ENCODE data around the gene OR6J1.
"Not testable (repeated sequence)": the region's sequence is repeated elsewhere in the genome, so short reads cannot be mapped to it uniquely, and the experiment has no call there.

Gene OR6J1

GRCh38 chr14:22650046-22650739 is 6.0 kb upstream of the OR6J1 start:
- no peak for DNase-seq

GRCh38 chr14:22648506-22648905 is 4.4 kb upstream of the OR6J1 start:
- DNase-seq = no peak

DNA sequence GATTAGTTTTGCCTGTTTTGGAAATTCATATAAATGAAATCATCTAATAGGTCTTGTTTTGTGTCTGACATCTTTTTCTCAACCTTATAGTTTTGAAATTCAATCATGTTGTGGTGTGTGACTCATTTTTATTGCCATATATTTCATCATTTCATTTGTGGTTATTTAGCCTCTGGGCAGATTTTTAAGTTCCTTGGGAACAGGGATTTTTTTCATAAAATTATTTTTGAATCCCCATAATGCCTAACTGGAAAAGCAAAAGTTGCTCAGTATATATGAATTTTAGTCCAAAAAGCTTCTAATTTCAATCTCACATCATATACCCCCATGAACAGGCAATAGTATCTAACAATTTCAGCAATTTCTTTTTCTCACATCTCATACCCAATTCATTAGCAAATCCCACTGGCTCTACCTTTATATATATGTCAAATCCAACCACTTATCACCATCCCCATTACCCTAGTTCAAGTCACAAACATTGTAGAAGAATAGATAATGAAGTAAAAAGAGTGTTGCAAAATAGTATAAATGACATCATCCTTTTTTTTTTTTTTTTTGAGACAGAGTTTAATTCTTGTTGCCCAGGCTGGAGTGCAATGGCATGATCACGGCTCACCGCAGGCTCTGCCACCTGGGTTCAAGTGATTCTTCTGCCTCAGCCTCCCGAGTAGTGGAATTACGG is 2.6 kb upstream of the OR6J1 start:
- no peak for DNase-seq

DNA sequence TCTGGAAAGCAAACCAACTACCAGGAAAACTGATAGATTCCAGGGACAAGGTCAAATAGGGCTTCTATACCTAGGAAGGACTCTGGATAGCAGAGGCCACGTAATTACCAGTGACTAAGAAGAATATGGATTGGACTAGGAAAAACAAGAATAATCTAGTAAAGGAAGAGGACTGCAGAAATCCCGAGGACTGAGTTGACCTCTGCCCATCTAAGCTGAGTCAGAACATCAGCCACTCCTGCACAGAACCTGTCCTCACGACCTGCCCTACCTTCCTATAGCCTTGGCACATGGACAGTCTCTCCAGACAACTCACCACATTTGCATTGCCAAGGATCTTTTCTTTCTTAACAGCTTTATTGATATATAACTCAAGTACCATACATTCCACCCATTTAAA is 2.3 kb downstream of the OR6J1 start:
- DNase-seq = no peak

DNA sequence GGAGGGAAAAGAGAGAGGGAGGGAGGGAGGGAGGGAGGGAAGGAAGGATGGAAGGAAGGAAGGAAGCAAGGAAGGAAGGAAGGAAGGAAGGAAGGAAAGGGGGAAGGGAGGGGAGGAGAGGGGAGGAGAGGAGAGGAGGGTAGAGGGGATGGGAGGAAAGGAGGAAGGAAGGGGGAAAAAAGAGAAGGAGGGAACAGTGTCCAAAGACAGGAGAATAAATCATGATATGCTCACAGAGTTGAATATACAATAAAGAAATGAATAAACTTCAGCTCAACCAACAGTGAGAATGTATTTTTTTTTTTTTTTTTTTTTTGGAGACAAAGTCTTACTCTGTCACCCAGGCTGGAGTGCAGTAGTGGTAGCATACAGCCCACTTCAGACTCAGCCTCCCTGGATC is 4.0 kb downstream of the OR6J1 start:
- DNase-seq = no peak

DNA sequence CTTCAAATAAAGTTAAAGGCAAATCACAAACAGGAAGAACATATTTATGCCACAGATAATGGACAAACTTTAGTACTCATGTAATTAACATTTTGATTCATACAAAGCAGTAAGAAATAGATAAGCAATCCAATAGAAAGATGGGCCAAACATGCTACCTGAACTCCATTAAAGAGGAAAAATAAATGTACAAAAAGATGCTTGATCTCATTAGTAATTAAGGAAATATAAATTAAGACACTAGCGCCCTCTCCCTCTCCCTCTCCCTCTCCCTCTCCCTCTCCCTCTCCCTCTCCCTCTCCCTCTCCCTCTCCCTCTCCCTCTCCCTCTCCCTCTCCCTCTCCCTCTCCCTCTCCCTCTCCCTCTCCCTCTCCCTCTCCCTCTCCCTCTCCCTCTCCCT is 8.2 kb downstream of the OR6J1 start:
- DNase-seq = not testable (repeated sequence)

DNA sequence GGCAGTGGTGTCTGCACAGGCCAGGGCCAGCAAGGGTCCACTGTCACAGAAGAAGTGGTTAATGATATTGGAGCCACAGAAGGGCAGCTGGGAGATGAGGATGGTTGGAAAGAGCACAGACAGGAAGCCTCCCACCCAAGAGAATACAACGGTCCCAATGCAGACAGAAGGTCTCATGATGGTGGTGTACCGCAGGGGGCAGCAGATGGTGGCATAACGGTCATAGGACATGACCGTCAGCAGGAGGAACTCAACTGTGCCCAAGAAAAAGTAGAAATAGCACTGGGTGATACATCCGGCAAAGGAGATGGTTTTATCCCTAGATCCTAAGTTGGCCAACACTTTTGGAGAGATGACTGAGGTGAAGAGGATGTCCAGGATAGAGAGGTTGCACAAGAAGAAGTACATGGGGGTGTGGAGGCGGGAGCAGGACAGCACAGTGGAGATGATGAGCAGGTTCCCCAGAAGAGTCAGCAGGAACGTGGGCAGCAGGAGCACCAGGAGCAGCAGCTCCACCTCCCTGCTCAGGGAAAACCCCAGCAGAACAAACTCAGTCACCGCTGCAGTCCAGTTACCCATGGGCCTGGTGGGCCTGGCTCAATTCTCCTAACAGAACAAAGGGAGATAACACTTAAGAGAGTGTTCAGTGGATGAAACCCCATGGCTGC is 9.8 kb downstream of the OR6J1 start:
- DNase-seq = no peak

GRCh38 chr14:22630486-22630885 is 13.7 kb downstream of the OR6J1 start:
- no peak for DNase-seq

GRCh38 chr14:22630066-22630465 is 14.1 kb downstream of the OR6J1 start:
- no peak for DNase-seq

DNA sequence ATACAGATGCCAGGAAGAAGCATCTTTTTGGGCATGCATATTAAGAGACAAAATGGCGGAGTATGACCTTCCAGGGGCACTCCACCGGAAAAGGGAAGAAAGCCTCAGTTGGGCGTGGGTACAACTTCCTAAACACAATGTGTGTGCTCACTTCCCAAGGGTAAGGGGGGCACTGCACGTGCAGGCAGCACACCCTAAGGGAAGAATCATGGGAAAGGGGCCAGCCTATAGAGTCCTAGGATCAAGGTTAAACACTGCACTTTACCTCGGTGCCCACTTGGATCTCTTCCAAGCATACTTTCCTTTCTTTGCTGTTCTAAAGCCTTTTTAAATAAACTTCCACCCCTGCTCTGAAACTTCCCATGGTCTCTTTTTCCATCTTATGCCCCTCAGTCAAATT is 14.8 kb downstream of the OR6J1 start:
- DNase-seq = no peak

- no peak for DNase-seq
Measured at GRCh38 chr14:22627506-22628263, 16.5 kb downstream of the OR6J1 start.

DNA sequence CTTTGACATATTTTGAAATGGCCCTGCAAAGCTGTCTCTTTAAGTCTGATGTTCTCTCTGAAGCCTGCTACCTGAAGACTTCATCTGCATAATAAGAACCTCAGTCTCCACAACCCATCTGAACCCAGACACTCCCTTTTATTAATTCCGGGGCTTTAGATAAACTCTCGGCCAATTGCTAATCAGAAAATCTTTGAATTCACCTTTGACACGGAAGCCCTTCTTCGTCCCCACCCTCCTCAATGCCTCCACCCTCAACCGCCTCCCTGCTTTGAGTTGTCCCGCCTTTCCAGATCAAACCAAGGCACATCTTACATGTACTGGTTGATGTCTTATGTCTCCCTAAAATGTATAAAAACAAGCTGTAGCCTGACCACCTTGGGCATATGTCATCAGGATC is 17.6 kb downstream of the OR6J1 start:
- no peak for DNase-seq

DNA sequence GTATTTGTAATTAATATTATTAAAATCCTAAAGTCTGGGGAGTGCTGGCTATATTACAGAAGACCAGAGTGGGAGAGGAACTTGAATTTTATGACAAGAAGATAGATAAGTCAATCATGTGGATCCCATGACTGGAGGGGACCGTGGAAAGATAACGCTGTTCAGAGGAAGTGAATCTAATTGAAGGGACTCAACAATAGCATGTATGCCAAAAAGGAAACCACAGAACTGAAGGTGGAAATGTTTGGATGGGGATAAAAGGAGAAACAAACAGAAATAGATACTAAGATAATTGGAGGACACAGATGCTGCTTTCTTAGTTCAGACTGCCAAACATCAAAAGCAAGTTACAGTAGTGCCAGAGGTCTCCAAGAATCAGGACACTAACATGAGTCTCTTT is 21.1 kb downstream of the OR6J1 start:
- DNase-seq = no peak

DNA sequence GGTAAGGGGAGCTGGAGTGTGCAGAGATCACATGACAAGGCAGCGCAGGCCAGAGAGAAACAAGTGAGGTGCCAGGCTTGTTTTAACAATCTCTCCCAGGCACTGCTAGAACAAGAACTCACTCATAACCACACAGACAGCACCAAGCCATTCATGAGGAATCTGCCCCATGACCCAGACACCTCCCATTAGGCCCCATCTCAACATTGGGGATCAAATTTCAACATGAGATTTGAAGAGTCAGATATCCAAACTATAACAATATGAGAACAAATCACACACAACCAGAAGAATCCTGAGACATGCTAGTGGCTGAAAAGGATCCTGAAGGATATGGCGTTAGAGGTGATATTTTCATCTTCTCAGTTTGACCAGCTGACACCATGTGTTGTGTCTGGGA is 21.9 kb downstream of the OR6J1 start:
- DNase-seq = no peak

DNA sequence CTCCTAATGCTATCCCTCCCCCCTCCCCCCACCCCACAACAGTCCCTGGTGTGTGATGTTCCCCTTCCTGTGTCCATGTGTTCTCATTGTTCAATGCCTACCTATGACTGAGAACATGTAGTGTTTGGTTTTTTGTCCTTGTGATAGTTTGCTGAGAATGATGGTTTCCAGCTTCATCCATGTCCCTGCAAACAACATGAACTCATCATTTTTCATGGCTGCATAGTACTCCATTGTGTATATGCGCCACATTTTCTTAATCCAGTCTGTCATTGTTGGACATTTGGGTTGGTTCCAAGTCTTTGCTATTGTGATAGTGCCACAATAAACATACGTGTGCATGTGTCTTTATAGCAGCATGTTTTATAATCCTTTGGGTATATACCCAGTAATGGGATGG is 28.4 kb downstream of the OR6J1 start:
- not testable (repeated sequence) for DNase-seq

DNA sequence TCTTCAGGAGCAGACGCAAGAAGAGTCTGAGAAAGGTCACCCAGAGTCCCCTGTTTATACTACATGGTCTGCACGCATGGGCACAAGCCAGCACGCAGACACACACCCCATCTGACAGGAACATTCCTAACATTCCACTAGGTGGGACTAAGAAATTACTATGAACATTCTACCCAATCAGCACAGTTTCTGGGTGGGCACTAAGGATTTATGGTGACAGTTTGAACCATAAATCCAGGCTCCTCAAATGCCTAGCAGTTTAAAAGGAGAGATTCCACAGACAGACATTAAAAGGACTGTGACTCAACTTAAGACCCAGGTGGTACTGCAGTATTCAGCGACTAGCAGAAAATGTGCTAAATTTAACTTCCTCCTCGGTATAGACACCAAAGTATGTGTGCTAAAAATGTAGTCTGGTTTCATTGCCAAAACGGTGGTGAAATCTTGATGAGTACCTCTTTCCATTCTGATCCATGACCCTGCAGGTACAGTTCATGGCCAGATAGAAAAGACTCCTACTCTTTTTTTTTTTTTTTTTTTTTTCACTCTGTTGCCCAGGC is 29.8 kb downstream of the OR6J1 start:
- DNase-seq = no peak

GRCh38 chr14:22613736-22614239 is 30.4 kb downstream of the OR6J1 start:
- no peak for DNase-seq

- DNase-seq = no peak
Measured at GRCh38 chr14:22613106-22613695, 31.0 kb downstream of the OR6J1 start.

- no peak for DNase-seq
Measured at GRCh38 chr14:22610931-22611330, 33.2 kb downstream of the OR6J1 start.

GRCh38 chr14:22607291-22607690 is 36.9 kb downstream of the OR6J1 start:
- no peak for DNase-seq

DNA sequence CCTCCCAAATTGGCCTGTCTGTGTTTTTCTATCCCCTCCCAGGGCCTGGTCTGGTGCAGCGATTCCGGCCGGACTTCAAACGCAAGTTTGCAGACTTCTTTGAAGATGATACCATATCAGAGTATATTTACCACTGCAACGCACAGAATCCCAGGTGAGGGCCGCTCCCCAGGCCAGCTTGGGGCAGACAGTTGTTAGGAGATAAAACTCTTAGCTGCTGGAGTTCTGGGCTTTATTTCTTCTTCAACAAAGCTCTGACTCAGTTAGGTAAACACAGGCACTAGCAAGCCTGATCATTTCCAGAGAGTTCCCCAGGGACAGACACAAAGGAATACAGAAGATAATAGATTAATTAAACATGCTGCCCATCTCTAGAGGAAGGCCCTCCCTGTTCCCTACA is 37.8 kb downstream of the OR6J1 start:
- no peak for DNase-seq

GRCh38 chr14:22602862-22603261 is 41.3 kb downstream of the OR6J1 start:
- DNase-seq = no peak

DNA sequence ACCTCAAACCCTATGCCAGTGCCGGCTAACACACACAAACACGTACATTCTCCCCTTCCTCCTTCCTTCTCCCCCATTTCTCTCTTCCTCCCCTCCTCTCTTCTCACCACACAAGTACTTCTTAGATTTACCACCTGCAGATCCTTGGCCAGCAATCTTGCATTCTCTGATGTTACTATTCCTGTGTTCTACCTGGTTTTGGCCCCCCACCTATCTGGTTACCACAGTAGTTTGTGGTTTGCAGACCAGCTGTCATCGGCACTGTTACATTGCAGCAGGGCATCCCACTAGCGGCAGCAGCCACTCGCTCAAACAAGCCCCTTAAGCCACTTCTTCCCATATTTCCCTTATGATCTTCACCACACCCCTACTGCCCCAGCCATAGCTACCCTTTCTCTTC is 42.2 kb downstream of the OR6J1 start:
- no peak for DNase-seq
